Activated naive CD4-positive, alpha-beta T cell treated with Interleukin-2 at 50 U/mL for 16 hours (primary cell): ENCODE results near the gene RGS6.
A peak's percentile ranks its signal among the peaks of the same experiment; 100 is the strongest.

Source experiments
- DNase-seq: peaks from one replicate; pipeline ENCODE4 v3.0.0-alpha.2; 2020

RGS6 gene

DNA sequence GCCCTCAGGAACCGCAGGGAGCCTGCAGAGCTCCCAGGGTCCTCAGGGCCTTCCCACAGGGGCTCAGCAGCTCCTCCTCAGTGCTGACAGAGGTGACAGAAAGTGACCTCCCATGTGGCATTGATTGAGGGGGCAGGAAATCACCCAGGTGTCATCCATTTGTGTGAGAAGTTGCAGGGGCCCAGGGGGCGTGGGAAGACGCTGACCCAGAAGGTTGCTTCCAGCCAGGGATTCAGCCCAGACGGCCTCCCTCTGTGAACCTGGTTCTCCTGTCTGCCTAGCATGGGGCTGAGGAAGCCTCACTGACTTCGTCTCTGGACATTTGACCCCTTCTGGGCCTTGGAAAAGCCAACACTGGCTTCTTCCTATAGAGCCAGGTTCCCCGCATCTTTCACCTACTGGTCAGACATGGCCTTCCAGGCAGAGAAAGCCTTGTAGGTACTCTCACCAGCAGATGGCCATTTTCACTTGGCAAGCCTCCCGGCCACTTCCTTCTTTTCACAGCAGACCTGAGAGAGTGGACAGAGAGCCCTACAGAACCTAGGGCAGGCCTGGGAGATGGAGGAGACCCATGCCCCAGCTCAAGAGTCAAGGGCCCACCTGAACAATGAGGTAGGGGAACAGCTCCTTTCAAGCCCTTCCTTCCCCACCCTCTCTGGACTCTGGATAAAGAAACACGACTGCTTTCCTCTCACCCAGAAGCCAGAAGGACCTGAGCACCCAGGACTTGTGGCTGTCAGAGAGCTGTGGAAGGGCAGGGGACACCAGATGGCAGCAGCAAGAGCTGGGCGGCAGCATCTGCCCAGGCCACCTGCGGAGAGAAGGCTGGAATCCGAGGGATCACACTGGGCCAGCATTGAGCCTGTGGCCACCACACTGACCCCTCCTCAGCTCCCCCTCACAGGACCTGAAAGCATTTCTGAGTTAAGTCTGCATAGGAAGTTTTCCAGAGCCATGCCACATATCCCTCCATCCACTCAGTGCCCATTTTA lies 583.8 kb downstream of the RGS6 start:
- no peak for DNase-seq

DNA sequence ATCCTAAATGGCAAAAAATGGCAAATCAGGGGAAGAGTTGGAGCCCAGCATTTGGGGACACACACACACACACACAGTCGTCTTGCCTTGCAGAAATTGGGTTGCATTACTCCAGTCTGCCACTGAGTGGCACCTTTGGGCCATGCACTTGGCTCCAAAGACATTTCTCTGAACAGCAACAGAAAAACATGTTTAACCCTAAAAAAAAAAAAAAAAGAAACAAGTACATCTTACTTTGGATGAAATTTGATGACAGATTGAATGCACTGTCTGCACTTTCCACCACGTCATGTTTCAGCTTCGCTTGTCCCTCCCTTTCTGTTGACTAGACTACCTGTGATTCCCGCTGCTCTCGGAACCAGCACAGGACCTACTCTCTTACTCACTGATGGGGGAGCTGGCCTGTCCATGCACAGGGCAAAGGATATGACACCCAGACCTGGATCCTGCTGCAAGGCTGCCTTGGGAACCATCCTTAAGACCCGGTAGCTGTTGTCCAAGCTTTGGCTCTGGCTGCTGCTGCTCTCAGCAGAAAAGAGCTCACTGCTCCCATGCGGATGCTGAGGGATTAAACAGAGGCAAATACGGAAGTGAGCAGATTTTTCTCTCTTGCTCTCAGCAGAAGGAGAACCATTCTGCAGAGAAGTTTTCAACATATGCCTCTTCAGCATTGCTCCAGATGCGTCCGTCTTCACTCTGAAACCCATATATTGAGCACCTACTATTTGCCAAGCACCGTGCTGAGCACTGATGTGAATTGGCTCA lies 584.9 kb downstream of the RGS6 start:
- DNase-seq, result peak; percentile 80

DNA sequence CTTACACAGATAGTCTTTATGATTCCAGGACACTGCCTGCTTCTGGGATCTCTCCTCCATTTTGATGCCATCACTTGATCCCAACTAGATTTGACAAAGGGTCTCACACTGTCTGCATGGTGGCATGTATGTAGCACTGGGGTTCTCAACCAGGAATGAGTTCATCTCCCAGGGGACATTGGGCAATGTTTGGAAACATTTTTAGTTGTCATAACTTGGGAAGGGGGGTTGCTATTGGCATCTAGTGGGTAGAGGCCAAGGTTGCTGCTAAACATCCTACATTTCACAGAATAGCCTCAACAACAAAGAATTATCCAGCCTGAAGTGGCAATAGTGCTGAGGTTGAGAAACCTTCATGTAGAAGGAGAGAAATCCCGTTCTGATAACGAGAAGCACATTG lies 585.5 kb downstream of the RGS6 start:
- no peak for DNase-seq

DNA sequence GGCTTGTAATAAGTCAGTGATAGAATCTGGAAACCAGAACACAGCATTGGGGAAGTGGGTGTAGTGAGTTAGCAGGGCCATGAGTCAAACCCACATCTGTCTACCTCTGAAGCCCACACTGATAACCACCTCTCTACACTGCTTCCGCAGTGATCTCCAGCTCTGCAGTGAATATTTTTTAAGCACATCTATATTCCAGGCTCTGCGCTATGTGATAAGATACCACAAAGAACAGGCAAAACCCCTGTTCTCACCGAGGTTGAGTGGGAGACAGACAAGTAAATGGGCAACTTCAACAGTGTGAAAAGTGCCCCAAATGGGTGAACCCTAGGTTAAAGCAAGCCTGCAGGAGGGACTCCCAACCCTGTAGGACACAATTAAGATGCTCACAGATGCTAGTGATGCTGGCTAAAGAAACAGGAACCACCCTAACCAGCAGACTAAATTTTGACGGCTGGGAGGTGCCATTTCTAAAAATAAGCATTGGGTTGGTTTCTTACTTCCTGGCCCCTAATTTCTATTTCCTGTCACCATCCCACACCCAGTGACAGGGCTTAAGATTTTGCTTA lies 586.7 kb downstream of the RGS6 start:
- DNase-seq, result peak; percentile 52

DNA sequence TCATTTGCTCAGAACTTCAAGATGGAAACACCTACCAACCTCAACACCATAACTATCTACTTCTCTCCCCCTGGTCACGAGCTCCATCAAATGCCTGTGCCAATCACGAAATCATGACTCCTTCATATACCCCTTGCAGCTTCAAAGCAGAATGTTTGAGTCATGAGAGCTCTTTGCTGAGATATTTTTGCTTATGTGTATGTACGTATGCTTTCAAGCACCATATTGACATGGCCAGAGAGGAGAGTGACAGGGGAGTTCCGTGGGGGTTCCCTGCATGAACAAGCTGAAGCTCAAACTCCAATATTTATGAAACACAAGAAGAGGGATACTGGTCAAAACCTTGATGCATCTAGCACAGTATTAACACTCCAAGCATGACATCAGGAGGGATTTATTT lies 587.3 kb downstream of the RGS6 start:
- DNase-seq, result peak; percentile 22

DNA sequence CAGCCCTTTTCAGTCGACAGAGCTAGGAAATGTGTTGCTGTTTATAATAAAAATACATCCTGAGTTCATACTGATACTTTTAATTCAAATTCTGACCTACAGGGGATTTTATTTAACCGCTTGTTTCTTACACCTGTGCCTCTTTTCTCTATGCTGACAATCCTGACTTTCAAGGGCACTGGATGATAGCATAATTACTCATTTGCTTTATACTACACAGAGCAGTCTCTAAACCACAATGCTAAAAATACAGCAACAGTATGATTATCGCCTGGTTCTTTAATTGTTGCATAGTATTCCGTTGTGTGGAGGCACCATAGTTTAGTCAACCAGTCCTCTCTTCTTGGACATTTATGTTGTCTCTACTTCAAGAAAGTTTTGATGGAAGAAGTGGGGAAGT lies 588.8 kb downstream of the RGS6 start:
- DNase-seq, result no peak

DNA sequence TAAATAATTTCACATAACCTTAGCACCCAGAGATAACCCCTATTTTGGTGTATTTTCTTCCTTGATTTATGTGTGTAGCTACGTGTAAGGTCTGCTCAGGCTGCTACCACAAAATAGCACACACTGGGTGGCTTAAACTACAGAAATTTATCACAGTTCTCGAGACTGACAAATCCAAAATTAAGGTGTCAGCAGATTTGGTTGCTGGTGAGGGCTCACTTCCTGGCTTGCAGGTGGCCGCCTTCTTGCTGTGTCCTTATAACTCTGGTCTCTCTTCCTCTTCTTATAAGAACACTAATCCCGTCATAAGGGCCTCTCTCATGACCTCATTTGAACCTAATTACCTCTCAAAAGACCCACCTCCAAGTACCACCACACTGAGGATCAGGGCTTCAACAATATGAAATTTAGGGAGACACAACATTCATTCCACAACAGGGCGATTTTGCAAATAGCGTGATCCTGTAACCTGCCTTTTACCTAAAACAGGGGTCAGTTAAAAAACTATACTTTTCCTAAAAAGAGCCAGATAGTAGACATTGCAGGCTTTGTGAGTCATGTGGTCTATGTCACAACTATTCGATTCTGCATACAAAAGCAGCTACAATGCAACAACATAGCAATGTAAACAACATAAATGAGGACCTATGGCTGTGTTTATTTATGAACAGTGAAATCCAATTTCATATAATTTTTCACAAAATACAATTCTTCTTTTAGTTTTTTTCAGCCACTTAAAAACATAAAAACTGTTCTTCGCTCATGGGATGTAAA lies 589.9 kb downstream of the RGS6 start:
- no peak for DNase-seq

DNA sequence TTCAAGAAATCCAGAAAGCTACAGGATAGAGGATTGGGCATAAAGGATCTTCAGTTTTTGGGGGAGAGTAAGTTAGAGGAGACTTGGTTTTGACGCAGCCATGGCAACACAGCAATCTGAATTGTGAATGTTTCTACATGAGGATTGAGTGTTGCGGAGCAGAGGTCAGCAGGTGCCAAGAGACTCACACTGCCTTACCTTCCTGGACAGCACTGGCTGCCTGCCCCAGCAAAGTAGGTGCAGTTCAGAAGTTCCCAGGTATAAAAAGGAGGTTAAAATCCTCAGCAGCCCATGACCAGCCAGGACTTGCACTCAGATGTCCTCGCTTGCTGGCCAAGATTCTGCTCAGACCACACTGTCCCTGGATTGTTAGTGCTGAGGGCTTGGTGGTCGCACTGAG lies 590.6 kb downstream of the RGS6 start:
- DNase-seq, result no peak

DNA sequence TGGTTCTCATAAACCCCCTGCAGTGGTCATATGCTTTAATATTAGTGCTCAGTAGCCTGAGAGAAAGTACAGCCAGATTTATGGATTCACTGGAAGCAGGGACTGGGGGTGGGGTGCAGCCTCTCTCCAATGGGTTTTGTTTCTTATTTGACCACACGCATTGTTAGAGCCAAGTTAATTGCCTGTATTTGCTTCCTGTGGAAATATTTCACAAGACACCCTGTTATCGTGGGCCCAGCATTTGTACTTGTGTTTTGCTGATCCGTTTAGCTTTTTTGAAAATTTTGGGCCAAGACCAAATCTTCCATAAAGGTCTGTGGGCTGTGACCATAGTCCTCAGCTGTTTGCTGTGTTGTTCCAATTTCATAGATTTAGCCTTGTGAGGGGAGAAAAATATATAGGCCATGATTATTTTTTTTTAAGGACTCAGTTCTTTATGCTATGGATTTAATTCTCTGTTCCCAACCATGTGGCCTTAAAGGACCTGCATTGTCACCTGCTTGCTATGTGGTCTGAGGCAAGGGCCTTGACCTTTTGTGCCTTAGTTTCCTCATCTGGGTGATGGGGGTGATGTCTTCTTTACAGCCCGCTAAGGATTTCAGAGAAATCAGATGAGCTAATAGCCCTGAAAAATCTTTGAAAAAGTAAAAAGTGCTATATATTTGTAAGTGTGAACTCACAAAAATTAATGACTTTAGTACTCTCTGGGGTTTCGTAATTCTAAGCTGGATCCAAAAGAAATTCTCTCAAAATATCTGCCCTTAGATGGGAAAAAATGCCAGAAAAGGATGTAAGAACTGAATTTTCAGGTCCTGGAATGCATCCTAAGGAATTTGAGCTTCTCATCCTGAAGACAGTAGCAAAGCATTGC lies 591.4 kb downstream of the RGS6 start:
- no peak for DNase-seq

DNA sequence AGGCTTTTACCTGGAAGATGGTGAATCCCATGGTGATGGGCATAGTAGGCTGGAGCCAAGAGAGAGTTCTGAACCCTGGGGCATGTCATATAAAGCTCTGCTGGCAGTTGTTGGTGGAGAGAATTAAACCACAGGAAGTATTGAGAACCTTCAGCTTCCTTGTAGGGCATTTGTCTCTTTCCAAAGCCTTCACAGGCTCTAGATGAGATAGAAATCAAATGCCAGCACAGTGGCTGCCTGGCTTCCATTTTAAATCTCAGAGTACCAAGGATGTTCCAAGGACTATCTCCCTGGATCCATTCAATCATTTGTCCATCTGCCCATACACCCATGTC lies 592.0 kb downstream of the RGS6 start:
- DNase-seq, result no peak

DNA sequence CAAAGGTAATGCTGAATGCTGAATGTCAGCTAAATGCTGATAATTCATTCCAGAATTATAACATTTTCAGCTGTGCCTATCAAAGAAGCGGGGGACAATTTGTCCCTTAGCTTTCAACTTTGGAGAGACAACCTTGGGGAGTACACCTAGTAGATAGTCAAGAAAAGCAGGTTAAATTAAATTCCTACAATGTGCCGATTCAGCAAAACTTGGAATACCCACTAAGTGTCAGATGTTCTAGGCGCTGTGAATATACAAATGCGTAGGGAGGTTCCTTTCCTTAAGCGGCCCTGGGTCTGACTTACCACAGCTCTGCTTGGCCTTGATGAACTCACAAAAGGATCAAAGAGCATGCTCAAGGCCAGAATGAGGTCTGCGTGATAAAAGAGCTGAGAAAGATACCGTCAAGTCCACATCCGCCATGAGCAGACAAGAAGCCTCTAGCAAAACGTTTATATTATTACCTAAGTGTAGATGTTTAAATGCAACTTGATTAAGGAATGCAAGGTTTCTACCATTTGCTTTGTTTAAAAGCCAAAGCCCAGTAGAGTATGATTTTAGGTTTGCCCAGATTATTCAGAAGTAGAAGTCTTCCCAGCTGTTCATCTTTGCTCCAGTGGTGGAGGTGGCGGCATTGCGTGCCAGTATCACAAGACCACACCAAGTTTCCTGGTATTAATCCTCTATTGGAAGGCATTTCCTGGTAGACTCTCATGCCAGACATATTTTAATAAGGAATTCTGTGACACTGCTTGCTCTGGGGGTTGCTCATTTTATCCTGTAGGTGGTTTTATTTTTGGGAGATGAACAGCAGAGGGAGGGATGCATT lies 593.1 kb downstream of the RGS6 start:
- DNase-seq, result no peak

DNA sequence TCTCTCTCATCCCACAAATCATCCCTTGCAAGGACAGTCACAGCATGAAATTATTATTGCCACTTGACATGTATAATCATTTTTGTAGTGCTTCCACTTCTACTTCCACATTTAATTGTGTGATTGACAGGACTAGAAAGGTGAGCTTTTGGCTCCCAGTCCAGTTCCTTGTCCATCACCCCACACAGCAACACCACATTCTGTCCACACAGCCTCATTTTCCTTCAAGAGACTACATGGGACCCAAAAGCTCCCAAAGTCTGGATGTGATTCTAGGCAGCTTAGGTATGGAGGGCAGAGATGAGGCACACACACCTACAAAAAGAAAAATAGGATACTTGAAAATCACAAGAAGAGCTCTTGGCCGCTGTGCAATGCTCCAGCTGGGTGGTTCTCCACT lies 595.4 kb downstream of the RGS6 start:
- DNase-seq, result no peak

DNA sequence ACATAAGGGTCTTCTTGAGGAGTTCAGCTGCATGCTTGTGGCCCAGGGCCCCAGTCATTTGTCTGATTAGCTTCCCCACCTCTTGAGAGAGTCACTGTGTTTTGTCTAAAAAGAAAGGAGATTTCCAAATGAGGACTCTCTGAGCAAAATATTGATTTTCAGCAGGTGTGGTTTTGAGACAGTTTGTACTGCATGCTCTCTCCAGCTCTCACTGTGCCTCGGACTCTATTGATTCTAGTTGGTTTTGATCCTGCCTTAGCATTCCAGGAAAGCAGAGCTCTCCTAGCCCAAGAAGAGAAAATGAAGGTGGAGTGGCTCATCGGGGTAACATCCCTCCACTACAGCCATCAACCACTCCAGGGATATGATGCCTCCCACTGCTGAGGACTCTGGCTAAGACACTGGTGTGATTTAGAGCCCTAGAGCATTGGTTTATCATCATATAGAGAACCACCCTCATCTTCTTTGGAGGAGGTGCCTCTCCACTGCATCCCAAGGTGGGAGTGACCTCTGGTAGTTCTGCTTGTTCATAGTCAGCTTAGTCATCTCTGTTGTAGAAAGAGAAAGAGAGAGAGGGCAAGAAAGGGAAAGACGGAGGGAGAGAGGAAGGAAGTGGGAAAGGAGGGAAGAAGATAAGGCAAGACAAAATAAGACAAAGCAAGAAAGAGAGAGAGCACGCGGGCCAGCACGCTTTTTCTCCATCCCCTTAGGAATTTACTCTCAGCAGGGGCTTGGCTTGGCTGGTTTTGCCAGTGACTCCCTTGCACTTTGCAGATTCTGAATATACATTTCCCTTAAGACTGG lies 596.0 kb downstream of the RGS6 start:
- DNase-seq, result no peak

DNA sequence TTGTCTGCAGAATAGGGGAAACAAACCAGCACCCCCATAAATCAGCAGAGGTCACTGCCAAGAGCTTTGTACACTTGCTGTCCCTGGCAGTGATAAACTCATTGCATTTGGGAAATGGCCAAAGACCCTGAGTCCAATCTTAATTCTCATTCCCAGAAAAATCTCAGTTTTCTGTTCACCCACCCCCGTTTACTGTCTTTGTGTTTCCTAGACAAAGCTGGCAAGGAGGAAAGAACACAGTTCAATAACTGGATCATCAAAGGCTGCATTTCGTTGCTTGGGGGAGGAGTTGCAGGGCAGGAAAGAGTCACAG lies 596.6 kb downstream of the RGS6 start:
- DNase-seq, result no peak

DNA sequence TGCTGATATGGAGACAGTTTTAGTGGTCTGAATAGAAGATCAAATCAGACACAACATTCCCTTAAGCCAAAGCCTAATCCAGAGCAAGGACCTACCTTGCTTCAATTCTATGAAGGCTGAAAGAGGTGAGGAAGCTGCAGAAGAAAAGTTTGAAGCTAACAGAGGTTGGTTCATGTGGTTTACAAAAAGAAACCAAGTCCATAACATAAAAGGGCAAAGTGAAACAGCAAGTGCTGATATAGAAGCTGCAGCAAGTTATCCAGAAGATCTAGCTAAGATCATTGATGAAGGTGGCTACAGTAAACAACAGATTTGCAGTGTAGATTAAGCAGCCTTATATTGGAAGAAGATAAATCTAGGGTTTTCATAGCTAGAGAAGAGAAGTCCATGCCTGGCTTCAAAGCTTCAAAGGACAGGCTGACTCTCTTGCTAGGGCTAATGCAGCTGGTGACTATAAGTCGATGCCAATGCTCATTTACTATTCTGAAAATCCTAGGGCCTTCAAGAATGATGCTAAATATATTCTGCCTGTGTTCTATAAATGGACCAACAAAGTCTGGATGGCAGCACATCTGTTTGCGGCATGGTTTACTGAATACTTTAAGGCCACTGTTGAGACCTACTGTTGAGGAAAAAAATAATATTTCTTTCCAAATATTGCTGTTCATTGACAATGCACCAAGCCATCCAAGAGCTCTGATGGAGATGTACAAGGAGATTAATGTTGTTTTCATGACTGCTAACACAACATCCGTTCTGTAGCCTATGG lies 600.6 kb downstream of the RGS6 start:
- no peak for DNase-seq

DNA sequence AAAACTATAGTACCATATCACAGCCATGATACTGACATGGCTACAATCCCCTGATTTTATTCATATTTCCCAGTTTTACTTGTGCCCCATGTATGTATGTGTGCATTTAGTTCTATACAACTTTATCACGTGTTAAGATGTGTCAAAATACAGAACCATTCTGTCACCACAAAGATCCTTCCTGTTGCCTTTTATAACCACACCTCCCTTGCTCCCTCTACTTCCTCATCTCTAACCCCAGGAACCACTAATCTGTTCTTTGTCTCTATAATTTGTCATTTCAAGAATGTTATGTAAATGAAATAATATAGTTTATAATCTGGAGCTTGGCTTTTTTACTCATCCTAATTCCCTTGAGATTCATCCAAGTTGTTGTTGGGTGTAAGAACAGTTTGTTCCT lies 603.3 kb downstream of the RGS6 start:
- DNase-seq, result no peak

DNA sequence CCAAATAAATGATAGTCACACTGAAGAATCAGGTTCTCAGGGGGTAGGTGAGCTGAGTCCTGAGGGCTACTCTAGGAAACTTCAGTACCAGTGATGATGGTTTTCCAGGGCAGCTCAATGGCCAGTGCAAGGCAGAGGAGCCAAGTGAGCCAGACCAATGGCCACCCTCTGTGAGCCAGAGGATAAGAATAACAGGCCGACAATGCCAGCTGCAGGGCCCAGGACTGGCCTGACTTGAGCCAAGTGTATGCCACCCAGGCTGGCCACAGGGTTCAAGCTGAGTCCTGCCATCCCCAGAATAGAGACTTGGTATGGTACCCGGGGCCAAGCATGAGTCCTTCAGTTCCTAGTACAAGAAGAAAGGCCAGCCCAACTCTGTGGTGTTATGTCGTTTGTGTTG lies 606.2 kb downstream of the RGS6 start:
- DNase-seq, result no peak

DNA sequence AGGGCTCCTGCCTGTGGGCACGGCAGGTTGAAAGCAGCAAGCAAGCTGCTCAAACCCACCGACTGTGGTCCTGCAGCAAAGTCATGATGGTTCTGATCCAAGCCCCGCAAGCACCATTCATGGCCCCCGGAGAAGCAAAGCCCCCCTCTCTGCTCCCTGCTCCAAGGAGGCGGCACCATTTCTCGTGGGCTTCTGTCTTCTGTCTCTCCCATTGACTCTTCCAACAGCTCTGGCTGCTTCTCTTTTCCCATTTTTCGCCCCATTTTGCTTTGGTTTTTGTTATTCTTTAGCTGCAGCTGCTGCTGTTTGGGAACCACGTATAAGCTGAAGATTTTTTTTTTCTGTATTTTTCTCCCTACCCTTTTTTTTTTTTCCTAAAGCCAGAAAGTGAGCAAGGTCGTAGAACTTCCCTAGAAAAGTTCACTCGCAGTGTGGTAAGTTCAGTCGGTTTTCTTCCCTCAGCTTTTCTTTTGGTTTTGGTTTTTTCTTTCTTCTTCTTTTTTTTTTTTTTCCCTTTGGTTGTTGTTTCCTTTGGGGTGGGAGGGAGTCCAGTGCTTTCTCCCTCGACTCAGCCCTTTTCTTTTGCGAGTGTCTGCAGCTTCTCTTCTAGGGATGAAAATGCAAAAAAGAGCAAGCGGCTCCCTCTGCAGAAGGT lies 607.6 kb downstream of the RGS6 start:
- no peak for DNase-seq

DNA sequence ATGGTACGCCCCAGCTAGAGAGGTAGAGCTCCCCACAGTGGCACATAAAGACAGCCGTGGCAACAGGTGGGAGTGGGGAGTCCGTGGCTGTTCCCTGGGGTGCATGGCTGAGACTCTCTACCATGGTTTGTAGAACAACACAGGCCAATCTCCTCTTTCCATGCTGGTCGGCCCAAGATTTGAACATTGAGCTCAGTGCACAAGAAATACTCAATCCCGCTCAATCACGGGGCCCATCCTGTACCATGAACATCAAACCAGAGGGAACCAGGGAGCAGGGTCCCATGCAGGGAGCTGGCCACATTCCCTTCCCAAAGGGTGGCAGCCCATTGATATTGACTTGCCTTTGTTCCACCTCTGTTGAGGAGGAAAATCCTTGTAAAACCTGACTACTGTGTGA lies 608.6 kb downstream of the RGS6 start:
- DNase-seq, result no peak
